B cell (primary cell): ENCODE measurements around the gene EVA1A. TPM values are rescaled to one million over a fixed set of nuclear protein-coding genes. Genes with fewer than 3 reads are reported as not detected.

Experiments used
- ATAC-seq: fragments of 200-7000 bp; cut with Tn5 transposase; one replicate; pipeline ENCODE4 v1.10.0; 2021; ENCODE audit warnings: low read depth, mild to moderate bottlenecking, moderate number of reproducible peaks, moderate library complexity
- CTCF ChIA-PET: fragments of 350-600 bp; sonication (Branson Sonifier 250); formaldehyde crosslinking; loops from one replicate; lab custom pipeline; 2021; ENCODE audit warnings: antibody characterized with exemption, inconsistent platforms; lab: Charles Lee
- POLR2A ChIA-PET: fragments of 350-600 bp; sonication (Branson Sonifier 250); formaldehyde crosslinking; loops from one replicate; lab custom pipeline; 2021; ENCODE audit warnings: antibody characterized with exemption; lab: Charles Lee
- DNase-seq: peaks from one replicate; pipeline ENCODE4 v3.0.0; 2013
- H2AFZ ChIP-seq: 2 replicates; pipeline ENCODE4 v1.6.1; 2012; ENCODE audit warnings: mild to moderate bottlenecking, low read depth, low read length; ENCODE audit not compliant: insufficient read depth, poor library complexity, severe bottlenecking
- H3K27ac ChIP-seq, 2 donors: 1 replicate in 1 of 2; 2 replicates in 1 of 2; pipeline ENCODE4 v1.5.1; 2012 to 2013; ENCODE audit warnings: low read length in 2 of 2, mild to moderate bottlenecking in 2 of 2, moderate library complexity in 1 of 2
- H3K27me3 ChIP-seq, 4 experiments: fragments of 200-600 bp in 1 of 4; sonication (generic) in 1 of 4; replicated peaks in 1 of 4; 1 replicate in 2 of 4; 2 replicates in 2 of 4; pipeline versions ENCODE4 v1.6.1 to v1.7.0; 2013 to 2016; ENCODE audit warnings: low read length in 3 of 4, mild to moderate bottlenecking in 2 of 4, mixed read lengths in 1 of 4, moderate library complexity in 1 of 4; ENCODE audit not compliant: insufficient read depth in 4 of 4, control insufficient read depth in 3 of 4; ENCODE audit errors: control extremely low read depth in 1 of 4
- H3K36me3 ChIP-seq, 2 experiments: replicated peaks in 1 of 2; 1 replicate in 1 of 2; 2 replicates in 1 of 2; pipeline versions ENCODE4 v1.6.1 to v1.7.1; 2013; ENCODE audit warnings: low read length in 1 of 2; ENCODE audit not compliant: insufficient read depth in 2 of 2, control insufficient read depth in 1 of 2; ENCODE audit errors: control extremely low read depth in 1 of 2, extremely low read depth in 1 of 2
- H3K4me1 ChIP-seq, 2 donors: fragments of 200-600 bp in 1 of 2; sonication (generic) in 1 of 2; 1 replicate in 1 of 2; 2 replicates in 1 of 2; pipeline versions ENCODE4 v1.5.1 to v1.6.1; 2013 to 2017; ENCODE audit warnings: low read length in 2 of 2; ENCODE audit not compliant: control insufficient read depth in 2 of 2, insufficient read depth in 2 of 2
- H3K4me2 ChIP-seq: replicated peaks from 2 replicates; pipeline ENCODE3; 2012; ENCODE audit warnings: mild to moderate bottlenecking, low read depth, low read length; ENCODE audit not compliant: poor library complexity, severe bottlenecking
- H3K4me3 ChIP-seq, 5 experiments: fragments of 200-600 bp in 1 of 5; sonication (generic) in 1 of 5; 1 replicate in 3 of 5; 2 replicates in 2 of 5; pipeline versions ENCODE4 v1.5.1 to v1.7.0; 2011 to 2016; ENCODE audit warnings: low read length in 4 of 5, mild to moderate bottlenecking in 4 of 5, low read depth in 2 of 5, control low read depth in 1 of 5, moderate library complexity in 1 of 5; ENCODE audit not compliant: insufficient read depth in 1 of 5; ENCODE audit errors: control extremely low read depth in 1 of 5, extremely low read depth in 1 of 5
- H3K79me2 ChIP-seq: fragments of 200-600 bp; sonication (generic); one replicate; pipeline ENCODE4 v1.6.0; 2016; ENCODE audit warnings: low read length; ENCODE audit not compliant: control insufficient read depth, insufficient read depth
- H3K9ac ChIP-seq: fragments of 200-600 bp; sonication (generic); 2 replicates; pipeline ENCODE4 v1.6.1; 2017; ENCODE audit warnings: mild to moderate bottlenecking, low read length, moderate library complexity
- H3K9me3 ChIP-seq, 3 donors: one replicate each; pipeline versions ENCODE4 v1.6.1 to v1.7.1; 2013; ENCODE audit warnings: low read length in 2 of 3; ENCODE audit not compliant: control insufficient read depth in 2 of 3, insufficient read depth in 1 of 3; ENCODE audit errors: control extremely low read depth in 1 of 3
- H4K20me1 ChIP-seq: 2 replicates; pipeline ENCODE4 v1.6.0; 2012; ENCODE audit warnings: mild to moderate bottlenecking, low read length; ENCODE audit not compliant: insufficient read depth, control insufficient read depth, poor library complexity, severe bottlenecking
- H3K27ac Mint-ChIP-seq: one replicate; pipeline ENCODE4 v1.8.0; 2021; ENCODE audit warnings: mixed read lengths
- H3K27me3 Mint-ChIP-seq: one replicate; pipeline ENCODE4 v1.8.0; 2021; ENCODE audit warnings: mixed read lengths
- H3K4me1 Mint-ChIP-seq: one replicate; pipeline ENCODE4 v1.8.0; 2021; ENCODE audit warnings: mixed read lengths
- H3K4me3 Mint-ChIP-seq: one replicate; pipeline ENCODE4 v1.8.0; 2021; ENCODE audit warnings: mixed read lengths
- H3K9me3 Mint-ChIP-seq: one replicate; pipeline ENCODE4 v1.8.0; 2022; ENCODE audit warnings: mixed read lengths; ENCODE audit not compliant: insufficient read depth
- EZH2 ChIP-seq: IDR thresholded peaks from 2 replicates; pipeline ENCODE4 v1.6.1; 2012; ENCODE audit warnings: borderline replicate concordance, low read depth, mild to moderate bottlenecking, moderate library complexity, low read length; ENCODE audit not compliant: insufficient read depth, poor library complexity, severe bottlenecking
- WGBS: methylation state at CpG from one replicate; pipeline ENCODE4 v1.1.5; 2013; ENCODE audit warnings: missing lambda C conversion rate; ENCODE audit not compliant: insufficient coverage; 5-methylcytosine and 5-hydroxymethylcytosine counted together
- intact Hi-C: fragments of 100-400 bp; cut with micrococcal nuclease; formaldehyde crosslinking; loops from one replicate; pipeline ENCODE4 v1.10.0; 2022
- polyA plus RNA-seq: library from polyadenylated mRNA; depleted of rRNA; stranded (reverse); fragments of >200 nt; gene quantifications from 2 replicates; pipeline ENCODE4 v1.2.3, GENCODE V29; 2012
- total RNA-seq, 2 donors: library from RNA; stranded (reverse); fragments of 120-200 nt in 1 of 2; gene quantifications; 1 replicate in 1 of 2; 2 replicates in 1 of 2; pipeline versions ENCODE4 v1.2.3 to v1.2.4, GENCODE V29; 2013 to 2022
- TF ChIP-seq, protein P1 (sequence below): fragments of 200-600 bp; IDR thresholded peaks from one replicate; pipeline ENCODE4 v1.8.0; 2022; ENCODE audit warnings: antibody characterized with exemption, mild to moderate bottlenecking

The EVA1A gene
- total and polyA plus RNA-seq, 2 donors (not counting 1 experiment from before 2014, with no cell fraction given): not detected

DNA sequence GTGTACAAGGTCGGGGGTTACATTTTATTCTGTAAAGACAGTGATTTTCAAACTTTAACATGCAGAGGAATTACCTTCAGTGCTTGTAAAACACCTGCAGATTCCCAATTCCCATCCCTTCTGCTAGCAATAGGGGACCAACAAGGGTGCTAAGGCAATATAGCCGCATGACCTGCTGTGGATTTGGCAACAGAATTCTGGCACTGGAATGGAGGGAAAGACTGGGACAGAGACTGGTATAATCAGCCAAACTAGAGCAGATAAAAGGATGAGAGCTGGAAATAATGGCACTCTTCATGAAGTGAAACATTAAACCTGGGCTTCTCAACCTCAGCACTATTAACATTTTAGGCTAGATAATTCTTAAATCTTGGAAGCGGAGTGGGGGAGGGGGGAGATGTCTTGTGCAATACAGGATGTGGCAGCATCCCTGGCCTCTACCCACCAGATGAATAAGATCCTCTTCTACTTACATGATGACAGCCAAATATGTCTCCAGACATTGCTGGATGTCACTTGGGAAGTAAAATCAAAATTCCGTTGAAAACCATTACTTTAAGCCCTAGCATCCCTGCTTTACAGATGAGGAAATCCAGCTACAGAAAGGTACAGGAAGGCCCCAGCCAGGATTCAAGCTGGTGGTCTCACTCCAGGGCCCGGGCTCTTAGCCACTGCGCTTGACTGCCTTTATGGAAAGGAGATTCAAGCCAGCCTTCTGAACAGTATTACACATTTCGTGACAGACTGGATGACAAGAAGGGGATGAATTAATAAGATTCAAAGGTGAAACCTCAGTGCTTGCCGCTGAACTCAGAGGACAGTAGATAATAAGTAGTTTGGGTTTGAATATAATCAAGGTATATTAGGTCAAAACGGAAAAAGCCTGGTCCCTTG, 1.7 kb downstream of the EVA1A start:
- DNase-seq (no peak), ATAC-seq (no peak)
- no peak overlapping the region for H3K27ac Mint-ChIP-seq
- no peak overlapping the region for H2AFZ ChIP-seq
- peaks cover 0 to 42% (median 15%) of the 10 kb centered on the region in 4 experiments for H3K27me3 ChIP-seq
- no peak overlapping the region for H3K9ac ChIP-seq
- no peaks in the 10 kb centered on the region for H3K79me2 ChIP-seq
- WGBS: 84% methylated on average over 5 of the region's 9 CpGs
- peak overlapping the region; percentile 29 for H3K4me3 Mint-ChIP-seq
- H4K20me1 ChIP-seq: no peaks in the 10 kb centered on the region
- H3K4me3 ChIP-seq: no peak overlapping the region
- ChIA-PET CTCF (no interaction called here), POLR2A (no interaction called here)
- peaks cover 61% of the 10 kb centered on the region for H3K27me3 Mint-ChIP-seq
- TF ChIP-seq EZH2: no peak
- TF ChIP-seq, protein P1, sequence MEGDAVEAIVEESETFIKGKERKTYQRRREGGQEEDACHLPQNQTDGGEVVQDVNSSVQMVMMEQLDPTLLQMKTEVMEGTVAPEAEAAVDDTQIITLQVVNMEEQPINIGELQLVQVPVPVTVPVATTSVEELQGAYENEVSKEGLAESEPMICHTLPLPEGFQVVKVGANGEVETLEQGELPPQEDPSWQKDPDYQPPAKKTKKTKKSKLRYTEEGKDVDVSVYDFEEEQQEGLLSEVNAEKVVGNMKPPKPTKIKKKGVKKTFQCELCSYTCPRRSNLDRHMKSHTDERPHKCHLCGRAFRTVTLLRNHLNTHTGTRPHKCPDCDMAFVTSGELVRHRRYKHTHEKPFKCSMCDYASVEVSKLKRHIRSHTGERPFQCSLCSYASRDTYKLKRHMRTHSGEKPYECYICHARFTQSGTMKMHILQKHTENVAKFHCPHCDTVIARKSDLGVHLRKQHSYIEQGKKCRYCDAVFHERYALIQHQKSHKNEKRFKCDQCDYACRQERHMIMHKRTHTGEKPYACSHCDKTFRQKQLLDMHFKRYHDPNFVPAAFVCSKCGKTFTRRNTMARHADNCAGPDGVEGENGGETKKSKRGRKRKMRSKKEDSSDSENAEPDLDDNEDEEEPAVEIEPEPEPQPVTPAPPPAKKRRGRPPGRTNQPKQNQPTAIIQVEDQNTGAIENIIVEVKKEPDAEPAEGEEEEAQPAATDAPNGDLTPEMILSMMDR: no peak
- no peaks in the 10 kb centered on the region for H3K36me3 ChIP-seq
- intact Hi-C loops: no loop called here
- H3K4me1 ChIP-seq: peaks cover 5 to 14% of the 10 kb centered on the region in 2 donors
- H3K27ac ChIP-seq: no peak overlapping the region
- no peak overlapping the region for H3K4me2 ChIP-seq
- no peaks in the 10 kb centered on the region for H3K9me3 ChIP-seq
- H3K4me1 Mint-ChIP-seq: peaks cover 15% of the 10 kb centered on the region
- no peaks in the 10 kb centered on the region for H3K9me3 Mint-ChIP-seq

DNA sequence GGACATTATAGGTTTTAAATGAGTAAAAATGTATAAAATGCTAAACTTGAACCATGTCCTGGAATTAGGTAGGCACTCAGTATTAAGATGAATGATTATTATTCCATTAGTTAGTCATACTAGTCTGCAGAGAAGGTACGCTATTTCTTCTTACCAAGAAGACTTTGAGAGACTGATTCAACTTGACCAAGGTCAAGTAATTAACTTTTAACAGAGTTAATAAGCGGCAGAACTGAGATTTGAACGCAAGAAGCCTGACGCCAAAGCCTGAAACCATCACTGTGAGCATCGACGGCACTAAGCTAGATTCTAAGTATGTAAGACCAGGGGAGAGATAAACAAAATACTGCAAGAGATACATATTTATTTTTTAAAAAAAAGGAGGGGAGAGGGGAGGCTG, 2.6 kb downstream of the EVA1A start:
- Histone ChIP-seq H3K9me3 (no peaks in the 10 kb centered on the region), H3K79me2 (no peaks in the 10 kb centered on the region), H3K4me3 (no peak overlapping the region), H3K27ac (no peak overlapping the region), H3K9ac (no peak overlapping the region), H3K36me3 (no peaks in the 10 kb centered on the region), H3K4me2 (no peak overlapping the region), H3K27me3 (peaks cover 0 to 42% (median 15%) of the 10 kb centered on the region in 4 experiments), H4K20me1 (no peaks in the 10 kb centered on the region), H2AFZ (no peak overlapping the region), H3K4me1 (peaks cover 5 to 14% of the 10 kb centered on the region in 2 donors)
- POLR2A ChIA-PET: no interaction called here
- ATAC-seq: no peak
- Mint-ChIP-seq H3K9me3 (no peaks in the 10 kb centered on the region), H3K27ac (no peak overlapping the region), H3K4me1 (peaks cover 15% of the 10 kb centered on the region), H3K27me3 (peaks cover 60% of the 10 kb centered on the region), H3K4me3 (no peak overlapping the region)
- TF ChIP-seq, protein P1: no peak
- TF ChIP-seq EZH2: no peak
- intact Hi-C loops: no loop called here
- no CpG with 5 or more reads among the region's 6 CpGs for WGBS
- CTCF ChIA-PET: no interaction called here
- DNase-seq: no peak
